GM12864 (cell line): ENCODE data around the gene TXLNA.
"Not testable (repeated sequence)": the region's sequence is repeated elsewhere in the genome, so short reads cannot be mapped to it uniquely, and the experiment has no call there.

Source experiments
- DNase-seq: peaks from one replicate; pipeline ENCODE4 v3.0.0-alpha.2; 2011; ENCODE audit warnings: low read depth
- H3K4me3 ChIP-seq: 2 replicates; pipeline ENCODE4 v1.5.1; 2011; ENCODE audit warnings: mild to moderate bottlenecking, low read depth, low read length, control low read depth
- CTCF ChIP-seq: IDR thresholded peaks from 2 replicates; pipeline ENCODE4 v1.5.1; 2011; ENCODE audit warnings: low read depth, mild to moderate bottlenecking, moderate library complexity, low read length, control low read depth, inconsistent platforms; ENCODE audit errors: missing control alignments

Gene TXLNA

GRCh38 chr1:32150847-32151246 lies 28.6 kb upstream of the TXLNA start:
- no peak for TF ChIP-seq CTCF
- DNase-seq: no peak

GRCh38 chr1:32151319-32151787 lies 28.1 kb upstream of the TXLNA start:
- DNase-seq: no peak
- TF ChIP-seq CTCF: no peak
- H3K4me3 ChIP-seq: no peak overlapping the region

More at GRCh38 chr1:32150847-32151246, 28.6 kb upstream of the TXLNA start:
- H3K4me3 ChIP-seq: no peak overlapping the region

- no peak for DNase-seq
- no peak overlapping the region for H3K4me3 ChIP-seq
- no peak for TF ChIP-seq CTCF
Observed at GRCh38 chr1:32159189-32159588, 20.3 kb upstream of the TXLNA start.

GRCh38 chr1:32163405-32163804 lies 16.1 kb upstream of the TXLNA start:
- H3K4me3 ChIP-seq: no peak overlapping the region
- TF ChIP-seq CTCF: no peak
- DNase-seq: no peak

- H3K4me3 ChIP-seq, DNase-seq: not testable (repeated sequence)
Observed at GRCh38 chr1:32165633-32166032, 13.8 kb upstream of the TXLNA start.

- no peak for DNase-seq
- TF ChIP-seq CTCF: no peak
- no peak overlapping the region for H3K4me3 ChIP-seq
Observed at GRCh38 chr1:32170991-32171390, 8.5 kb upstream of the TXLNA start.

- no peak for DNase-seq
- TF ChIP-seq CTCF: no peak
Observed at GRCh38 chr1:32172621-32173245, 6.7 kb upstream of the TXLNA start.

More at GRCh38 chr1:32172621-32173245, 6.7 kb upstream of the TXLNA start:
- no peak overlapping the region for H3K4me3 ChIP-seq
